Coronary artery (tissue), 2 donors: ENCODE results near the gene BICC1.
A peak's percentile ranks its signal among the peaks of the same experiment; 100 is the strongest.

Experiments used
- DNase-seq: peaks from one replicate; pipeline ENCODE4 v3.0.0-alpha.2; 2017; ENCODE audit warnings: low spot score
- H3K27ac ChIP-seq, 2 donors: fragments of 200-600 bp; sonication (generic); one replicate each; pipeline ENCODE4 v1.5.1; 2016 to 2019
- H3K4me3 ChIP-seq: fragments of 200-600 bp; sonication (generic); 2 replicates; pipeline ENCODE4 v1.5.1; 2016; ENCODE audit warnings: mild to moderate bottlenecking, moderate library complexity
- CTCF ChIP-seq: fragments of 200-600 bp; sonication (generic); IDR thresholded peaks from one replicate; pipeline ENCODE4 v1.5.1; 2019; ENCODE audit warnings: antibody characterized with exemption

The BICC1 gene

GRCh38 chr10:58512491-58513187 is at the start of gene BICC1:
TSS of gene BICC1 (plus strand) at chr10:58512872. CDS start at chr10:58513144, 272 bp downstream.
- Histone ChIP-seq H3K4me3 (peak within 1 kb of the TSS; percentile 84), H3K27ac (peak within 1 kb of the TSS; percentile 77 to 89)
- DNase-seq = no peak
- TF ChIP-seq CTCF = no peak

DNA sequence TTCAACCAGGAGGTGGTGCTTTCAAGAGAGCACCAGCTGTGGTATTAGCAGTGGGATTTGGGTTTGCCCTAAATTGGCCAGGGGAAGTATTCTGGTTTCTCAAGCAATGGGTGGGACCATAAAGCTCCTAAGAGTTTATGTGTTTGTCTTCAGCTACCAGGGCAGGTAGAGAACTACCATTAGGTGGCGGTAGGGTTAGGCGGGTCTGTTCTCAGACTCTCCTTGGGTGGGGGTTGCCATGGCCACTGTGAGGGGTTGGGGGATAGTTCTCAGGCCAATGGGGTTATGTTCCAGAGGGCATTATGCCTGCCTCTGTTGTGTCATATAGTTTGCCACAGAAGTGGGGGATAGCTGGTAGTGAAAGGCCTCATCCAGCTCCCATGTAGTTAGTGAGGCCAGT is 47.7 kb upstream of the BICC1 start:
- TF ChIP-seq CTCF = no peak
- DNase-seq = no peak
- Histone ChIP-seq H3K4me3 (no peak overlapping the region), H3K27ac (no peak overlapping the region)

- Histone ChIP-seq H3K27ac (no peak overlapping the region), H3K4me3 (no peak overlapping the region)
- DNase-seq = no peak
- TF ChIP-seq CTCF = no peak
Measured at GRCh38 chr10:58465629-58466028, 47.0 kb upstream of the BICC1 start.

GRCh38 chr10:58467931-58468635 is 44.6 kb upstream of the BICC1 start:
- DNase-seq = no peak
- Histone ChIP-seq H3K27ac (no peak overlapping the region), H3K4me3 (no peak overlapping the region)
- no peak for TF ChIP-seq CTCF

DNA sequence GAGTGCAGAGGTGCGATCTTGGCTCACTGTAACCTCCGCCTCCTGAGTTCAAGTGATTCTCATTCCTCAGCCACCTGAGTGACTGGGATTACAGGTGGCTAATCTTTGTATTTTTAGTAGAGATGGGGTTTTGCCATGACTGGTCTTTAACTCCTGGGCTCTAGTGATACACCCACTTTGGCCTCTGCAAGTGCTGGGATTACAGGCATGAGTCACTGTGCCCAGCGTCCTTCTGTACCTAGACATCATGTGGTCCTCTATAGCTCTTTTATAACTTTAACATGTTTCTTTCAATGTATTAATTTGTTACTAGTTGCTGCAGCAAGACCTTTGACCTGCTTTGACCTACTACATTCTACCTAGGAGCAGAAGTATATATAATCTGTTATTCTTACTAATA is 38.7 kb upstream of the BICC1 start:
- Histone ChIP-seq H3K27ac (no peak overlapping the region), H3K4me3 (no peak overlapping the region)
- no peak for DNase-seq
- TF ChIP-seq CTCF = no peak

DNA sequence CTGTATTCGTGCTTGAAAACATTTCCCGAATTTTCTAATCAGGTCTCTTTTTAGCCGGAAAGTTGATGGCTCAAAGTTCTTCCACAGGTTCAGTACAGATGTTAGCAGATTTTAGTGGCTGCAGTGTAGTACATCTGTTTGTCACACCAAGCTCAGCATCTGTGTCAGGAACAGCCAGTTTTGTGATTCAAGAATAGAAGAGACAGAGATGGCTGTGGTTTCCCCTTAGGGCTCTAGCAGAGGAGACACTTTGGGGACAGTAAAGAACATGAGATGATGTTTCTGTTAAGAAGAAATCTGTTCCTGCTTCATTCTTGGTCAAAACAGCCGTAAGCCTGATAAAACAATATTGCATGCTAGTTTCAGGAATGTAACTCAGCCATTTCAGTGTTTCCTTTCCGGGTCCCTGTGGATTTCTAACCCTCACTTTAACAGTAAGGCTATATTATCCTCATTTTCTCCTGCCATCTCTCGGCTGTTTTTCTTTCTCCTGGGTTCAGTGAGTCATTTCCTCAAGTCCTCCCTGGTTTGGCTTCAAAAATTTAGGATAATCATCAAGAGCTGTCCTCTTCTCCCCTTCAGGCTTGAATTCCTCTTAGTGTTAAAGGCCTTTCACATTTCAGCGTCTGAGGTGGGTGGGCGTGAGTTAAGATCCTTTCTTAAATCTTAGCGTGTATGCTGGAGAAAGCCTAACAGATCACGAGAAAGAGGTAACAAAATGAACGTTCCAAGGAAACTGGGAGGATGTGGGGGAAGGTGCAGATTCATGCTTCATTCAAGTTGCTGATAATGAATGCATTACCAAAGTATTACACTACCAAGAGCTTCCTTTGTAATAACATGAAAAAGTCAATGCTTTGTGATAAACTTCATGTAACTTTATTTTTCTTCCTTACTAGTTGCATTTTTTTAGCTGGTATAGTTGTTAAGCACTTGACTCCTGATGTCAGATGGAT is 37.1 kb upstream of the BICC1 start:
- H3K27ac ChIP-seq = peak overlapping the region; percentile 74 to 87

More for the DNA sequence above, 37.1 kb upstream of the BICC1 start:
- no peak for TF ChIP-seq CTCF
- no peak for DNase-seq
- peak overlapping the region; percentile 62 for H3K4me3 ChIP-seq
